NCI-H187 treated with DMSO at 0.1 percent for 48 hours (cell line): ENCODE measurements around the gene PTGER2.

Experiments used
- DNase-seq: peaks from one replicate; lab custom pipeline; 2025; lab: John Stamatoyannopoulos, UW

Gene PTGER2

DNA sequence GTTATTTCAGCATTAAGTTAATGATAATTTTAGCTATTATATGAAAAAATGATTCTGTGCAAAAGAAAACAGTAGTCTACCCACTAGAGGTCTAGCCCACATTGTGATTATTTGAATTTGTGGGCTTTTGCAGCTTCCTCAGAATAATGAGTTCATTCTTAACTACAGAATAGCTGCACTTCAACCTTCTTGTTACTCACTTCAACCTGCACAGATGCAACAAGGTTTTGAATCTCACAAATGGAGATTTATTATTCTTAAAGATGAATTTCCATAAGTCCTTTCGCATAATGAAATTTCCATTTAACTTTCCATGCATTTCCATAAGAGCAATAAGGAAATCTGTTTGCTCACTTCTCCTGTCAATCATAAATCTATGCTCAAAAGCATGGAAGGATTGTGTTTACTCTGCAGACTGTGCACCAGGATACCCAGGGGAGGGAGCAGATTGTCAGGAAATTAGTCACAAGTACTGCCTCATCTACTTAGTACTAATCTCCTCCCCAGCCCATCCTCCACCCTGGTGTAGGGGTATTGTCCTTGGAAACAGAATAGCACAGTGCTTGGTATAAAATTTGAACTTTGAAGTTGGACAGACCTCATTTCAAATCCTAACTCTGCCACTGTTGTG, 24.1 kb downstream of the PTGER2 start:
- DNase-seq = no peak

DNA sequence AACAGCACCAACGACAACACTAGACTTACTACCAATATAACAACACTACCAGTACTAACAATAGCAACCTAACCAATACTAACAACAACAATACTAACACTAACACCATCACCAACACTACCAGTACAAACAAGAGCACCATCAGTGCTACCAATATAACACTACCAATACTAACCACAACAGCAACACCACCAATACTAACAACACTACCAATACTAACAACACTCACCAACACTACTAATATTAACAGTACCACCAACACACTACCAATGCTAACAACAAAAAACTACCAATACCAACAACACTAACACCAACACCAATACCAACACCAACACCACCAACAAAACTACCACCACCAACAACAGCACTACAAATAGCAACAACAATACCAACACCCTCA, 25.1 kb downstream of the PTGER2 start:
- no peak for DNase-seq

DNA sequence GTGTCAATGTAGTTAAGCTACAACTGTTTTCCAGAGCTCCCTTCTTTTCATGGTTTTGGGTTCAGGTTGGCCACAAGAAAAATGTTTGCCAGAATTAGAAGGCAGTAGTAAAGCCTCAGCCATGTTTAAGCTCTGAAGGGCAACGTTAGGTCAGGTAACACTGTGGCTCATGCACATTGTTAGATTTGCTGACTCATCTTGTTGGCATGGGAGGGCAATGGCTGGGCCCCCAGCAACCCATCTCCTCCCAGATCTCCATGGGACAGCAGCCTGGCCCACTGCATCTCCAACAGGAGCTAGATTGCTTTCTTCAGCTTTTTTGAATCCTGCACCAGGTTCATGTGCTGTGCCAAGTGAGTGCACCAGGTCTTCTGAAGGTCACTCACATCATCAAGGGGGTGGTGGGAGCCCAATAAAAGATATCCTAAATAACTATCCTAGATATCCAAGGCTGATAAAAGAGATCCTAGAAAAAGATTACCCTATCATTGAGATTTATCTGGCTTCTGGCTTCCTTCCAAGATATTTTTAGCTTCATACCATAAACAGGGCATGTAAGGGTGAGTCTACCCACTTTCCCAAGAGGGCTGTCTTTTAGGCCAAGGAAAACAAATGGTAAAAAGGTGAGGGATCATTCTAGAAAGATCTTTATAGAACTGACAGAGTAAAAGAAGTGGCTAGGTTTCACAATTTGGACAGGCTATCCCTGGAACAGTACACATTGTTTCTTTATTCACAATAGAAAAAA, 28.9 kb downstream of the PTGER2 start:
- no peak for DNase-seq

DNA sequence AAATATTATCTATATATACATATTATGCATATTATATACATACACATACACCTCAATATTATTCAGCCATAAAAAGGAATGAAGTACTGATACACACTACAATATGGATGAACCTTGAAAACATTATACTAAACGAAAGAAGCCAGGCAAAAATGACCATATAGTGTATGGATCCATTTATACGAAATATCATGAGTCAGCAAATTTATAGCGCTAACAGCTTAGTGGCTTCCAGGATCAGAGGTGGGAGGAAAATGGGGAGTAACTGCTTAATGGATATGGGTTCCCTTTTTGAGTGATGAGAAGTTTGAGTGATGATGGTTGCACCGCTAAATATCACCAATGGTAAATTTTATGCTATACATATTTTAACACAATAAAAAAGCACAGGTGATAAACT, 32.7 kb downstream of the PTGER2 start:
- no peak for DNase-seq

DNA sequence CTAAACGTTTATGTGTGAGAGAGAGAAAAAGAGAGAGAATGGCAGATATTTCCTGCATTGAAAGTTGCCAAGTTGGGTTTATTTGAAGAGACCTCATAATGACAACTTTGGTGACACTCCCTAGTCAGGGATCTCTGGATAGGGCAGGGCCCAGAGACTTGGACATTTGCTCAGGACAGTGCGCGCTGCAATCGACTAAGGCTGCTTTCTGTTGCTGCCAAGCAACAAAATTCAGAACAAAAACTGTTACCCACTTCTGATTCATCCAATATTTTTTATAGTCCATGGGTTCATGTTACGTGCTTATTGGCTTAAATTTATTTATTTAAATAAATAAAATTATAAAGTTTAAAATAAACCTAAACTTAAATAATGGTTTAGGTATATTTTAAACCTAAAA, 34.2 kb downstream of the PTGER2 start:
- no peak for DNase-seq

DNA sequence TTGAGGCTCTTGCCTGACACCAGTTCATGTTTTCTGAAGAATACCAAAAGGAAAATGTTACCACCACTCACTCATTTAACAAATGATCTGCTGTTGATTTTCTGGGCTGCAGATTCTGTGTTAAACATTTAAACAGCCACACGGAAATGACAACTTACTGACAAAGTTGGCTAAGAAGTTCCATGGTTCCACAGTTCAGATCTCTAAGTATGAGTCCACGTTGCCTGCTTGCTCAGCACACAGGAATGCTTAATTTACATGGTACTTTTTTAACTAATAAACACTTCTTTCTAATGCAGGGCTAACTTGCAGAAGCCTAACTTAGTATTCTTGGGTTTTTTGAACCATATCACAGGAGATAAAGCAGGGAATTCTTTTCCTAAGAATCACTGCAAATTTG, 34.7 kb downstream of the PTGER2 start:
- DNase-seq = no peak

DNA sequence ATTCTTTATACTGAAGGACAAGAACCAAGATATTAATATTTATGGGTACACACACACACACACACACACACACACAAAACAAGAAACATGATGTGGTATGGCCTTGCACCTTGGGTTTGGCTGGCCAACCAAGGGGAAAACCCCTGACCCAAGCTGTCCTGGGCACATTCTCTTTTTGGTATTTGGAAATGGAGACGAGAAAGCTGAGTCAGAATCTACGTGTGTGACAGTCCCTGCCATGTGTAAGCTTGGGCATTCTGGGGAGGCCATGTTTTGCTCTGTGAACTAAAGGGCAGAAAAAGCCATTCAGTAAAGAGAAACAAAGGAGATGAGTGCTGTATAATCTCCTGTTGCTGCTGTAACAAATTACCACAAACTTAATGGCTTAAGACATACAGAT, 35.6 kb downstream of the PTGER2 start:
- no peak for DNase-seq

DNA sequence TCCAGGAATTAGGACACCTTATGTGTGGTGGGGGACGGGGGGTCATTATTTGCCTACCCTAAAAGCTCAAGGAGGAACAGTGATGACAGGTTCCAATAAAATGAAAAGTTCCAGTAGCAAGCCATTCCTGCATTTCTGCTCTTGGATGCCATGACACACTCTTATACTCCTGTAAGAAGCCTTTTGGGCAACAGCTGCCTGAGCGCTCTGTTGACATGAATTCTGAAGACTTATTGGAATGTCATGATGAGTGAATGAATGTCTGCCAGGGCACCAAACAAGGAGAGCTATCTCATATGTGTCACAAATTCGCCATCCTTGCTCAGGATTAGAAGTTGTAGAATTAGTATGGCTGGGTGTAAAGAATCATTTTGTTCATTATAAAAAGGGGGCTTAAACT, 36.3 kb downstream of the PTGER2 start:
- no peak for DNase-seq

DNA sequence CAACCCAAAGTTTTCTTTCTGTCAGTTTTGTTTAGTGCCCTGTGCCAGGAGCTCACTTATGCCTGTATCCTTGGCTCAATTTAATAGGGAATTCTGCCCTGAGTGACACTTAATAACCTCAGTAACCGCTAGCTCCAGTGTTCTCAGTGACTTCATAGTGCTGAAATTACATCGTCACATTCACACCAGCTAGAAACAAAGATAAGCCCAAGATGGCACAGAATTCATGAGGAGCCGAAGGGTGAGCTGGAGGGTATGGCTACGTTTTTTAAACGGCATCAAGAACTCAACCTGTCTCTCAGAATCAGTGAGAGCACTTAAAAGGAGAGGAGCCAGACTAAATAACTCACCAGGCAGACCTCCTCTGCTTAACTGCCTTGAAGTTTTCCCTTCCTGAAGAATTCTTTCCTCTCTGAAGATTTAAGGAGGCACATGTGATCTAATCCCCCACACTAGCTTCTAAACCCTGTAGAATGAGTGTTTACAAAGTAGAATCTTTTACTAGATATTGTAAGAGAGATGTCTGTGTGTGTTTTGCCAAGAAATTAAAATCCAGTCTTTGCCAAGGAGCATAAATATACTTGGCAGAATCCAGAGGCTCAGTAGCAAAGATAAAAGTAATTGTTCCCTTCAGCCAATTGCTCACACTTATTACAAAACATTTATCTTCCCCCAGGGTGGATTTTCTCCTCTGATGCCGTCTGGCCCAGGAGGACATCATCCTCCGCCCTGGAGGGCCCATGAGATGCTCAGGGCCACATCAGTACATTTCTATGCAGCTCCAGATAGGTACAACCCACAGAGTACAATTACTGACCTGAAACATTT, 37.3 kb downstream of the PTGER2 start:
- DNase-seq = no peak

DNA sequence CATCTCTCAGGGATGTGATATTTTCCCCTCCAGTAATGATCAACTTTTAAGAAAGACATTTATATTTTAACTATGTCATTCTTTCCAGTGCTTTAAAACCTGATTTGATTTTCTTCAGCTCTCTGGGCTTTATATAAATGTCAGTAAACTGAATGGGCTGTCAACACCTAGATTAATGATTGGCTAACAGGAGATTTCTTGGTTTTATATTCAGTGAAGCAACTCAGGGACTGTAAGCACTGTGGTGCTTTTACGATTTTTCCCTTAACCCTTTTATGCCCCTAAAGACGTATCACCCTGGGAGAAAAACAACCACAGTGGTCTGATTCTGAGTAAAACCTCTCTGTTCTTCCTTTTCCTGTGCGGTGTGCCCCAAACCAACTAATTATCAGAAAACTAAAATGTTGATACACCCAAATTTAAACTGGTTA, 38.0 kb downstream of the PTGER2 start:
- no peak for DNase-seq

DNA sequence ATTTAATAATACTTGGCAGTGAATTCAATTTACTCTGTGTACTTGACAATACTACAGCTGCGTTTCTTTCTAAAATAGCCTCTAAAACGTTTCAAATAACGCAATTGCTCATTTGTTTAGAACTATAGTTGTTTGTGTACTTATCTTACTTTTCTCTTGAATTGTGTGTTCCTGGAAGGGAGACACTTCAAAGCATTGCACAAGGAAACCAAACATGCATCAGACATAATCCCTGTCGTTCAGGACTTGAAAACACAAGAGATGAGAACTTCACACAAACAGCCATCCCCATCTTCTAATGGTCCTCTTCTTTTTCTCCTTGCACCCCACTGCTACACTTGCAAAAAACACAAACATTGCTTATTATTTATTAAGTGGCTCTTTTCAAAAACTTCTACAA, 38.5 kb downstream of the PTGER2 start:
- DNase-seq = no peak

DNA sequence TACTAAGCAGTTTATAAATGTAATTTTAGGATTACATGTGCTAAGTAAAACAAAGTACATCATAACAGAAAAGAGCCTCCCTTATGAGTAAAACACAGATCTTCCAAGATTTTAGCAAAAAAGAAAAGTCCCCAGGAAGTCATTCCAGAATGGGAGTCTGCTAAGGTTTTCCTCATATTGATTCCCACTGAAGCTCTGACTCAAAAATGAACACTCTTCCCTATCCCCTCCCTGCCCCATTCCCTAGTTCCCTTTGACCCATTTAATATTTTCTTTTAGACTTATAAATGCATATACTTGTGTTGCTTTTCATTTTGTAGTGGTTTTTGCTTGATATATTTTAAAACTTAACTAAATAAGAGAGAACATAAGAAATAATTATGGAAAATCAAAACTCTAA, 40.1 kb downstream of the PTGER2 start:
- DNase-seq = no peak

DNA sequence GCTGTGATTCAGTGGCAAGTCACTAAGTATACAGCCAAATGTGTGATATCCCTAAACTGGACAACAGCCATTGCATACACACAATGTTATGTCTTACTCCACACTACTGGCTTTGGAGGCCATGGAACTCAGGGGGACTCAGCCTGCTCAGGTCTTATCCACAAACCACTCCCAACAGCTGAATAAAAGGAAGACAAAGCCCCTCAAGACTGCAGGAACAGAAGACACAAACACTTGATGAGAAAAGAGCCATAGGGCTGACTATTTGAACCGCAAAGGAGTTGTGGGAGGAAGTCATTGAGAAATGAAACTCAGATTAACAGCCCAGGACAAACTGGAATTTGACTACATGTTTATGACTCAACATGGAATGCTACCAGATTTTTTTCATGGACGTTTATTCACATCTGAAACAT, 40.9 kb downstream of the PTGER2 start:
- DNase-seq = no peak

DNA sequence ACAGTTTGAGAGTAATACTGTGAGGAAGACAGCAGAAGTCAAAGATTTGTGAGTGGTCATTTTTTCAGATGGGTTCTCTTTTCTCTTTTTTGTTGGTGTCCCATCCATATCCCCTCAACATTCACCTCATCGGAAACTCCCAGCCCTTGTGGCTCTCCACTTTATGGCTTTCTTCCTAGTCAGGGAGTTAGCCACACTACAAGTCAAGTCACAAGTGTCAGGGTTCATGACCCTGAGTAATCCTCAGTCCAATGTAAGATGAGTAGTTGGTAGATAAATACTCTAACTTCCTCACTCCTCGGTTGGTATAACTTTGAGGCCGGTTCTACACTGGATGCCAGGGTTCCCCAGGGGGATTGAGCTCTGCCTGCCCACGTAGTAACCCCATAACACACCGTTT, 41.4 kb downstream of the PTGER2 start:
- DNase-seq = no peak

DNA sequence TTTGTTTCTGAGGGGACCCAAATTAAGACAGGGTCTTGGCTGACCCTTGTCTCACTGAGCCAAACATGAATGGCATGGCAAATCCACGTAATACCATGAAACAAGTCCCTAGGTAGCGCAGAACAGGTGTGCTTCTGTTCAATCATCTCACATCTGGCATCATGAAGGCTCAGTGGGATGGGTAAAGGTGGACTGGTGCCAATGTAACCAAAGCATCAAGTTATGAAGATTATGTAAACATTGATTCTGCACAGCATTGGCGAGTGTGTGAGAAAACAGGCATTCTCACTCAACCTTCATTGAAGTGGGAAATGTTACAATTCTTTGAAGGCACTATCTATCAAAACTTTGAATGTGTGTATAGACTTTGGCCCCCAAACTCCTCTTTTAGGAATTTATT, 41.9 kb downstream of the PTGER2 start:
- DNase-seq = no peak

DNA sequence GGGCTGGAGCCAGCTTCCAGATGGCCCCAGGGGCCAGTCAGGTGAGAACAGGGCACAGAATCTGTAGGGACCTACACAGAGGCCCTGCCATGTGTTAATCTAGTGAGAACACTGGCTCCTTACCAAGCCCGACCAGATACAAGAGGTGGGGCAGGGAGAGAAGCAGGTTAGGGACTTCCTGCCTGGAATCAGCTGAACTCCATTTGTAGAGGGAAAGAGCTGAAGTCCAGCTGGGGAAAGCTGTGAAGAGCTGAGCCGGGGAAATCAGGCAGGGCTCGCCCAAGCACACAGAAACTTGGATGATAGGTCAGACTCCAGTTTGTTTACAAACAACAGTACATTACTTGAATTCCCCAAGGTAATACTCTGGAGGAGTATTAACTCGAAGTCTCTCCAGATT, 46.7 kb downstream of the PTGER2 start:
- no peak for DNase-seq

DNA sequence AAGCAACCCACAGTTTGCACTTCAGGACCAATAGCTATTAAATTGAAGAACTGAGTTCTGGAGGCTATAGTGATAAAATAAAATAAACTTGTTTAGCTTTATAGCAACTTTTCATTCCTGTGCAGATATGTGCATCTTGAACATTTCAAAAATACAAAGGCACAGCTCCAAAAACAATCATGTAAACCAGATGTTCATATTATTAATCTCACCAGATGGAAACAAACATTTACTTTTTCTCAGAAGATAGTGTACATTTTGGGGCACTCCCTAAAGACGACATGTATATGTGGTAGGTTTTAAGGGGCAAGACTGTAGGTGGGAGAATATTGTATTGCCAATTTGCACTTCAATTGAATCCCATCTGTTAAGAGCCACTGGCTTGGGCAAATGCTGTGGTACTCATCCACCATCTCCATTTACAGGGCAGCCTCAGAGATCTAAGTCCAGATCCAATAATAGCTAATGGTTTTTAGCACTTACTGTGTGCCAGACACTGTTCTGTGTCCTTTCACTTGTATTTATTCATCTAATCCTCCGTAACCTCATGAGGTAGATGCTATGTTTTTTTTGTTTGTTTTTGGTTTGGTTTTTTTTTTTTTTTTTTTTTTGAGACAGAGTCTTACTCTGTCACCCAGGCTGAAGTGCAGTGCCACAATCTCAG, 49.1 kb downstream of the PTGER2 start:
- no peak for DNase-seq

DNA sequence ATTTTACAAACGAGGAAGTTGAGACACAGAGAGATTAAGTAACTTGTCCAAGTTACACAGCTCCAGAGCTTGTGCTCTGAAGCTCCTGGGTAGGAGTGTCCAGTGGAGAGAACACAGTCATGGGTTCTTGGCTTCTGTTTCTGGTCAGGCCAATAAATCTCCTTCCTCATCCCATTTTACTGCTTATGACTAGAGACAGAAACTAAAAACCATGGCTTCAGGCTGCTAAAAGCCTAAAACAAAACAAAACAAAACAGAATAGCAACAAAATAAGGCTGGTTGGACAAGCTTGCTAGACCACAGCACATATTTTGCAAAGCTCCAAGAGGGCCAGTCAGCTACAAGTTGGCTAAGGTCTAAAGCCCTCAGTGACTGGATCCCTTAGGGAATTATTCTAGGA, 49.8 kb downstream of the PTGER2 start:
- DNase-seq = no peak

DNA sequence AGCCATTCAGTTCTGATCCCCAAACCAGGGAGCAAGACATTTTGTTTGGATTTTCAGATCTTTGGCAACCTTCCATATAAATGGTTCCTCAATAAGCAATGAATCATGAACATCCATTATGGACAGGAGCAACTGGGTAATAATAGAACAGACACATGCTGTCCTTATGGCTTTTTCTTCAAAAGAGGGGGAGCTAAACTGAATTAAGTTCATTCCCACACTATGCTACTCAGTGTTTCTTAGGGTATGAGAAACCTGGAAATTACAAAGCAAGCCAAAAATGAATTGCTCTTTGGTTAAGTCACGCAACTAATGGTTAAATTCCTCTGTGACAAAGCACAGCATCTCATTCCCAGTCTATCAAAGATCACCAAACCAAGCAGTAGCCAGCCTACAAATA, 51.0 kb downstream of the PTGER2 start:
- no peak for DNase-seq

DNA sequence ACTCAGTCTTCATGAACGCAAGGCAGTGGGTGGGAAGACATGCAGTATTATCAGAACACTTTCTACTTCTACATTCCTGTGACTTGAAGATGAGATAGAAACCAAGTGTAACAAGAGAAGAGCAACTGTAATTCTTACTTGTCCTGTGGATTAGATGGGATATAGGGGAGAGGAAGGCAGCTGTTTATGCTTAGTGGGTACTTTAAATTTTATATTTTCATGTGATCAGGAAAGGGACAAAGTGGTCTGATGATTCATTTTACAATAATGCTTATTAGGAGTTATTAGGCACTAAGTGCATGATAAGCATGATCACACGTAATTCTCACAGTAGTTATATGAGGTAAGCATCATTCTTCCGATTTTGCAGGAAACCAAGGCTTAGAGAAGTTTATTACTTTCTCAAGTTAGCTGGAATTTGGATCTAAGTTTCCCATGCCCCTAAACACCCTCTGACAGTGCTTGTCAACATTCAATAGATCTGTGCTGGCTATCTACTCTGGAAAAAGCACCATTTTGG, 52.7 kb downstream of the PTGER2 start:
- DNase-seq = no peak

DNA sequence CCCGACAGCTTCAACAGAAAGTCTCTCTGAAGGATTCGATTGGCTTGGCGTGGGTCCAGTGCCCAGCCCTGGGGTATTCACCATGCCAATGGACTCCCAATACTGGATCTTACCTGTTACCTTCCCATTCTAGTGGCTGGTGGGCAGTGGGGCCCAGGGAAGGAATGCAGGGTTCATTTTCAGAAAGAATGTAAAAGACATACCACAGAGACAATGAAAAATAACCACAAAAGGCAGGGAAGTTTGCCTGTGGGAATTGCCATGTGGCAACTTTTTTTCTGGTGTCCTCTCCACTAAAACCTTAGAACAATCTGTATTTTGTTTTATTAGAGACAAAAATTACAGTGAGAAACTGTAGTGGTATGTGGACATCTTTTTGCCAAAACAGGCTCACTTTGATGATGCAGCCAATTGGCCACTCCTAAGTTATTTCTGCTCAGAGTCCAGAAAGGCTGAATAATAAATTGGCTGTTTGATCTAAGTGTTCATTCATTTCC, 55.2 kb downstream of the PTGER2 start:
- DNase-seq = no peak

DNA sequence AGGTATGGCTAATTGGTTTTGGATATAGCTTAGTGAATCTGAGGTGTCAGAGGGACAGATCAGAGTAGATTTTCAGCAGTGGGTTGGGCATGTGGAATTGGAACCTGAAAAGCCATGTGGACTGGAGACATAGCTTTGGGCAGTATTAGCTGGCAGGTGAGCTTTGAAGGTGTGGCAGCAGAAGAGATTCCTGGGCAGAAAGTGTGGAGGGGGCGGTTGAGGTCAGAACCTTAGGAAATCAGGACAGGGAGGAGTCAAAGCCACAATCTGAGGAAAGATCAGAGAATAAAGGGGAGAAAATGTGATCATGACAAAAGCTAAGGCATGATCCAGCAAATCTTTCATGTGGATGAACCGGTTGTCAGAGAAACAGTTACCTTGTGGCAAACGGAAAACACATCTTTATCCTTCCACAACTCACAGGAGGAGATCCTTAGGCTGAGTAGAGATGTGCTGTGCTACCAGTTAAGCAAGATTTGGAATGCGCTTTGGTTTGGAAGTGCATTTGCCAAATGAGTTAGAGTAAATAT, 56.4 kb downstream of the PTGER2 start:
- DNase-seq = no peak
